Stimulated activated CD8-positive, alpha-beta memory T cell treated with anti-CD3 and anti-CD28 coated beads, Interleukin-4, amount 100 ng/mL, for 1 hour (primary cell): ENCODE measurements around the gene LRRC25.
"Not testable (repeated sequence)": the region's sequence is repeated elsewhere in the genome, so short reads cannot be mapped to it uniquely, and the experiment has no call there.

Experiments
- DNase-seq, 2 donors: peaks; one replicate each; pipeline ENCODE4 v3.0.0-alpha.2; 2020; ENCODE audit warnings: low read depth in 2 of 2, low spot score in 1 of 2

The LRRC25 gene

GRCh38 chr19:18405754-18406153 lies 8.3 kb upstream of the LRRC25 start:
- not testable (repeated sequence) for DNase-seq

- not testable (repeated sequence) for DNase-seq
Observed at GRCh38 chr19:18402455-18403248, 5.2 kb upstream of the LRRC25 start.

GRCh38 chr19:18401580-18402112 lies 4.2 kb upstream of the LRRC25 start:
- DNase-seq: no peak

- no peak for DNase-seq
Observed at GRCh38 chr19:18399008-18399407, 1.6 kb upstream of the LRRC25 start.

- no peak for DNase-seq
Observed at GRCh38 chr19:18396471-18397241, 766 bp downstream of the LRRC25 start.

- no peak for DNase-seq
Observed at GRCh38 chr19:18393836-18394235, 3.6 kb downstream of the LRRC25 start.

- DNase-seq: no peak
Observed at GRCh38 chr19:18392926-18393325, 4.5 kb downstream of the LRRC25 start.

GRCh38 chr19:18392417-18392816 lies 5.0 kb downstream of the LRRC25 start:
- no peak for DNase-seq

GRCh38 chr19:18391509-18392075 lies 5.8 kb downstream of the LRRC25 start:
- DNase-seq: no peak

GRCh38 chr19:18390065-18390907 lies 7.1 kb downstream of the LRRC25 start:
- no peak for DNase-seq

GRCh38 chr19:18389726-18390064 lies 7.7 kb downstream of the LRRC25 start:
- no peak for DNase-seq

GRCh38 chr19:18388960-18389725 lies 8.3 kb downstream of the LRRC25 start:
- DNase-seq: no peak

GRCh38 chr19:18388100-18388959 lies 9.1 kb downstream of the LRRC25 start:
- peak; percentile 51 to 62 for DNase-seq

GRCh38 chr19:18386543-18387271 lies 10.7 kb downstream of the LRRC25 start:
- DNase-seq: no peak

- DNase-seq: no peak
Observed at GRCh38 chr19:18385675-18386542, 11.5 kb downstream of the LRRC25 start, which contains the start of gene GDF15. GDF15 (plus strand) TSS chr19:18386158; CDS start chr19:18386190, 32 bp downstream.

GRCh38 chr19:18385359-18385674 lies 12.1 kb downstream of the LRRC25 start:
- DNase-seq: no peak

- no peak for DNase-seq
Observed at GRCh38 chr19:18384775-18385174, 12.6 kb downstream of the LRRC25 start.

GRCh38 chr19:18383622-18384021 lies 13.8 kb downstream of the LRRC25 start:
- DNase-seq: not testable (repeated sequence)
